DND-41 (cell line): ENCODE measurements around the gene RBM20.

Experiments
- CTCF ChIP-seq: IDR thresholded peaks from 2 replicates; pipeline ENCODE4 v1.5.1; 2012; ENCODE audit warnings: borderline replicate concordance, low read length, moderate library complexity, mild to moderate bottlenecking; ENCODE audit not compliant: poor library complexity, severe bottlenecking; ENCODE audit errors: extremely low read depth
- EZH2 ChIP-seq: IDR thresholded peaks from 3 replicates; pipeline ENCODE4 v1.6.1; 2012; ENCODE audit warnings: borderline replicate concordance, low read depth, mild to moderate bottlenecking, moderate library complexity, low read length, inconsistent platforms; ENCODE audit not compliant: severe bottlenecking

- no peak for TF ChIP-seq CTCF
- TF ChIP-seq EZH2 = no peak
These were observed 136.6 kb downstream of the RBM20 start for GRCh38 chr10:110780704-110781103.
